Liver (tissue), 9 donors: Measurements from ENCODE around the gene PTK7. TPM values are rescaled to one million over a fixed set of nuclear protein-coding genes. Genes with fewer than 3 reads are reported as not detected.

ENCODE experiments used
- DNase-seq: peaks from one replicate; pipeline ENCODE4 v3.0.0-alpha.2; 2017; ENCODE audit warnings: low spot score
- H3K27ac ChIP-seq, 2 donors: one replicate each; pipeline ENCODE4 v1.7.0; 2013; ENCODE audit warnings: inconsistent platforms in 2 of 2, low read length in 2 of 2, control low read depth in 1 of 2, low read depth in 1 of 2, mild to moderate bottlenecking in 1 of 2
- H3K27me3 ChIP-seq, 4 donors: one replicate each; pipeline versions ENCODE4 v1.6.1 to v1.7.0; 2013; ENCODE audit warnings: low read length in 3 of 4, inconsistent platforms in 1 of 4, mild to moderate bottlenecking in 1 of 4, moderate library complexity in 1 of 4; ENCODE audit not compliant: control insufficient read depth in 4 of 4, insufficient read depth in 4 of 4
- H3K36me3 ChIP-seq, 4 donors: one replicate each; pipeline versions ENCODE4 v1.6.1 to v1.7.0; 2013; ENCODE audit warnings: low read length in 3 of 4, mild to moderate bottlenecking in 3 of 4, low read depth in 1 of 4, moderate library complexity in 1 of 4; ENCODE audit not compliant: control insufficient read depth in 4 of 4, insufficient read depth in 3 of 4
- H3K4me1 ChIP-seq, 4 donors: one replicate each; pipeline versions ENCODE4 v1.6.1 to v1.7.0; 2013; ENCODE audit warnings: low read length in 3 of 4, mild to moderate bottlenecking in 3 of 4, moderate library complexity in 1 of 4; ENCODE audit not compliant: control insufficient read depth in 4 of 4, insufficient read depth in 4 of 4
- H3K4me3 ChIP-seq, 3 donors: one replicate each; pipeline versions ENCODE4 v1.6.1 to v1.7.0; 2013; ENCODE audit warnings: low read length in 3 of 3, control low read depth in 1 of 3, low read depth in 1 of 3, mild to moderate bottlenecking in 1 of 3
- H3K9ac ChIP-seq, 2 donors: one replicate each; pipeline ENCODE4 v1.7.0; 2013; ENCODE audit warnings: low read length in 2 of 2, mild to moderate bottlenecking in 2 of 2, moderate library complexity in 2 of 2, control low read depth in 1 of 2, low read depth in 1 of 2
- H3K9me3 ChIP-seq, 4 donors: one replicate each; pipeline versions ENCODE4 v1.6.1 to v1.7.0; 2013; ENCODE audit warnings: low read length in 3 of 4; ENCODE audit not compliant: control insufficient read depth in 4 of 4
- EGR1 ChIP-seq, 2 donors: IDR thresholded peaks; 2 replicates each; pipeline ENCODE4 v1.6.1; 2016 to 2018; ENCODE audit warnings: antibody characterized with exemption in 2 of 2, low read depth in 2 of 2
- FOXA1 ChIP-seq: IDR thresholded peaks from 2 replicates; pipeline ENCODE4 v1.6.1; 2016; ENCODE audit warnings: antibody characterized with exemption
- FOXA2 ChIP-seq: IDR thresholded peaks from 2 replicates; pipeline ENCODE4 v1.6.1; 2016; ENCODE audit warnings: antibody characterized with exemption
- GABPA ChIP-seq, 2 donors: IDR thresholded peaks in 1 of 2; conservative IDR thresholded peaks in 1 of 2; 2 replicates each; pipeline ENCODE4 v1.6.1; 2016; ENCODE audit warnings: antibody characterized with exemption in 2 of 2, mild to moderate bottlenecking in 1 of 2, moderate library complexity in 1 of 2
- HNF4A ChIP-seq, 2 donors: conservative IDR thresholded peaks; 2 replicates each; pipeline ENCODE4 v1.6.1; 2016; ENCODE audit warnings: antibody characterized with exemption in 2 of 2, mild to moderate bottlenecking in 2 of 2
- HNF4G ChIP-seq: IDR thresholded peaks from 2 replicates; pipeline ENCODE4 v1.6.1; 2016; ENCODE audit warnings: antibody characterized with exemption
- JUND ChIP-seq, 2 donors: IDR thresholded peaks; 2 replicates each; pipeline ENCODE4 v1.6.1; 2016; ENCODE audit warnings: antibody characterized with exemption in 2 of 2
- MAX ChIP-seq: IDR thresholded peaks from 2 replicates; pipeline ENCODE4 v1.6.1; 2016; ENCODE audit warnings: antibody characterized with exemption
- NR2F2 ChIP-seq: IDR thresholded peaks from 2 replicates; pipeline ENCODE4 v1.6.1; 2016; ENCODE audit warnings: antibody characterized with exemption
- RAD21 ChIP-seq, 2 donors: IDR thresholded peaks; 2 replicates each; pipeline ENCODE4 v1.6.1; 2016; ENCODE audit warnings: antibody characterized with exemption in 2 of 2, mild to moderate bottlenecking in 2 of 2
- RXRA ChIP-seq, 2 donors: IDR thresholded peaks; 2 replicates each; pipeline ENCODE4 v1.6.1; 2017 to 2018; ENCODE audit warnings: antibody characterized with exemption in 2 of 2, mild to moderate bottlenecking in 1 of 2
- SP1 ChIP-seq: IDR thresholded peaks from 2 replicates; pipeline ENCODE4 v1.6.1; 2018; ENCODE audit warnings: antibody characterized with exemption, mild to moderate bottlenecking
- TAF1 ChIP-seq: conservative IDR thresholded peaks from 2 replicates; pipeline ENCODE4 v1.6.1; 2016; ENCODE audit warnings: antibody characterized with exemption, mild to moderate bottlenecking
- YY1 ChIP-seq: IDR thresholded peaks from 2 replicates; pipeline ENCODE4 v1.6.1; 2016; ENCODE audit warnings: antibody characterized with exemption, mild to moderate bottlenecking
- WGBS: extraction: QIAGEN DNeasy Blood & Tissue Kit; methylation state at CpG from one replicate; pipeline ENCODE4 v1.1.7; 2013; 5-methylcytosine and 5-hydroxymethylcytosine counted together
- polyA plus RNA-seq, 2 donors: library from polyadenylated mRNA; stranded (reverse) in 1 of 2; unstranded in 1 of 2; fragments of 200-250 nt in 1 of 2; fragments of >200 nt in 1 of 2; fragmentation: Nextera tagmentation in 1 of 2; extraction: Ambion mirVana in 1 of 2; gene quantifications; one replicate each; pipeline versions ENCODE4 v1.2.1 to v1.2.3, GENCODE V29; 2013 to 2015
- total RNA-seq, 2 donors: library from RNA; depleted of rRNA; stranded (reverse); fragments of >200 nt; gene quantifications; one replicate each; pipeline ENCODE4 v1.2.3, GENCODE V29; 2014
- TF ChIP-seq, protein P1 (sequence below): IDR thresholded peaks from 2 replicates; pipeline ENCODE4 v1.6.1; 2016; ENCODE audit warnings: antibody characterized with exemption
- TF ChIP-seq, protein P2 (sequence below): IDR thresholded peaks from 2 replicates; pipeline ENCODE4 v1.6.1; 2016; ENCODE audit warnings: antibody characterized with exemption, mild to moderate bottlenecking
- TF ChIP-seq, protein P3 (sequence below): fragments of 150-350 bp; IDR thresholded peaks from 2 replicates; pipeline ENCODE4 v1.5.1; 2017; ENCODE audit warnings: improper control_type of control experiment, low read depth, low read length; ENCODE audit not compliant: missing input control
- donor health status: healthy.
- donor health status: healthy.
- donor health status: healthy.
- donor health status: healthy.
- donor health status: healthy.

PTK7 gene
- total RNA-seq (10 to 100 TPM in 1 of 2 donors, 1 to 10 TPM in 1; 1.8 to 10.5 TPM), polyA plus RNA-seq (under 1 TPM; 0.67 to 0.76 TPM)

- WGBS: 6% methylated on average over 60 of the region's 60 CpGs
- H3K27me3 ChIP-seq: no peaks in the 10 kb centered on the region
- H3K36me3 ChIP-seq: peaks cover 8 to 32% (median 30%) of the 10 kb centered on the region in 4 donors
- TF ChIP-seq MAX: no peak
- no peak for TF ChIP-seq FOXA1
- TF ChIP-seq FOXA2: no peak
- TF ChIP-seq GABPA (IDR thresholded peaks at IDR 0.05 in 1 of 2, conservative IDR thresholded peaks at IDR 0.05 in 1 of 2): no peak
- TF ChIP-seq HNF4G: no peak
- TF ChIP-seq, protein P1, sequence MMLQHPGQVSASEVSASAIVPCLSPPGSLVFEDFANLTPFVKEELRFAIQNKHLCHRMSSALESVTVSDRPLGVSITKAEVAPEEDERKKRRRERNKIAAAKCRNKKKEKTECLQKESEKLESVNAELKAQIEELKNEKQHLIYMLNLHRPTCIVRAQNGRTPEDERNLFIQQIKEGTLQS: no peak
- no peak for TF ChIP-seq JUND (IDR thresholded peaks at IDR 0.05)
- no peak for TF ChIP-seq EGR1 (IDR thresholded peaks at IDR 0.05; ENCODE audit: low read depth in 2 of 2)
- TF ChIP-seq, protein P2, sequence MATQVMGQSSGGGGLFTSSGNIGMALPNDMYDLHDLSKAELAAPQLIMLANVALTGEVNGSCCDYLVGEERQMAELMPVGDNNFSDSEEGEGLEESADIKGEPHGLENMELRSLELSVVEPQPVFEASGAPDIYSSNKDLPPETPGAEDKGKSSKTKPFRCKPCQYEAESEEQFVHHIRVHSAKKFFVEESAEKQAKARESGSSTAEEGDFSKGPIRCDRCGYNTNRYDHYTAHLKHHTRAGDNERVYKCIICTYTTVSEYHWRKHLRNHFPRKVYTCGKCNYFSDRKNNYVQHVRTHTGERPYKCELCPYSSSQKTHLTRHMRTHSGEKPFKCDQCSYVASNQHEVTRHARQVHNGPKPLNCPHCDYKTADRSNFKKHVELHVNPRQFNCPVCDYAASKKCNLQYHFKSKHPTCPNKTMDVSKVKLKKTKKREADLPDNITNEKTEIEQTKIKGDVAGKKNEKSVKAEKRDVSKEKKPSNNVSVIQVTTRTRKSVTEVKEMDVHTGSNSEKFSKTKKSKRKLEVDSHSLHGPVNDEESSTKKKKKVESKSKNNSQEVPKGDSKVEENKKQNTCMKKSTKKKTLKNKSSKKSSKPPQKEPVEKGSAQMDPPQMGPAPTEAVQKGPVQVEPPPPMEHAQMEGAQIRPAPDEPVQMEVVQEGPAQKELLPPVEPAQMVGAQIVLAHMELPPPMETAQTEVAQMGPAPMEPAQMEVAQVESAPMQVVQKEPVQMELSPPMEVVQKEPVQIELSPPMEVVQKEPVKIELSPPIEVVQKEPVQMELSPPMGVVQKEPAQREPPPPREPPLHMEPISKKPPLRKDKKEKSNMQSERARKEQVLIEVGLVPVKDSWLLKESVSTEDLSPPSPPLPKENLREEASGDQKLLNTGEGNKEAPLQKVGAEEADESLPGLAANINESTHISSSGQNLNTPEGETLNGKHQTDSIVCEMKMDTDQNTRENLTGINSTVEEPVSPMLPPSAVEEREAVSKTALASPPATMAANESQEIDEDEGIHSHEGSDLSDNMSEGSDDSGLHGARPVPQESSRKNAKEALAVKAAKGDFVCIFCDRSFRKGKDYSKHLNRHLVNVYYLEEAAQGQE: no peak
- no peak for TF ChIP-seq RAD21 (IDR thresholded peaks at IDR 0.05)
- TF ChIP-seq HNF4A (conservative IDR thresholded peaks at IDR 0.05): no peak
- TF ChIP-seq YY1: no peak
- TF ChIP-seq, protein P3, sequence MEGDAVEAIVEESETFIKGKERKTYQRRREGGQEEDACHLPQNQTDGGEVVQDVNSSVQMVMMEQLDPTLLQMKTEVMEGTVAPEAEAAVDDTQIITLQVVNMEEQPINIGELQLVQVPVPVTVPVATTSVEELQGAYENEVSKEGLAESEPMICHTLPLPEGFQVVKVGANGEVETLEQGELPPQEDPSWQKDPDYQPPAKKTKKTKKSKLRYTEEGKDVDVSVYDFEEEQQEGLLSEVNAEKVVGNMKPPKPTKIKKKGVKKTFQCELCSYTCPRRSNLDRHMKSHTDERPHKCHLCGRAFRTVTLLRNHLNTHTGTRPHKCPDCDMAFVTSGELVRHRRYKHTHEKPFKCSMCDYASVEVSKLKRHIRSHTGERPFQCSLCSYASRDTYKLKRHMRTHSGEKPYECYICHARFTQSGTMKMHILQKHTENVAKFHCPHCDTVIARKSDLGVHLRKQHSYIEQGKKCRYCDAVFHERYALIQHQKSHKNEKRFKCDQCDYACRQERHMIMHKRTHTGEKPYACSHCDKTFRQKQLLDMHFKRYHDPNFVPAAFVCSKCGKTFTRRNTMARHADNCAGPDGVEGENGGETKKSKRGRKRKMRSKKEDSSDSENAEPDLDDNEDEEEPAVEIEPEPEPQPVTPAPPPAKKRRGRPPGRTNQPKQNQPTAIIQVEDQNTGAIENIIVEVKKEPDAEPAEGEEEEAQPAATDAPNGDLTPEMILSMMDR: no peak
- no peak for TF ChIP-seq NR2F2
- no peak within 1 kb of the TSS for H3K27ac ChIP-seq
- peak within 1 kb of the TSS in 2 of 3 donors; percentile 39 to 51 for H3K4me3 ChIP-seq
- no peaks in the 10 kb centered on the region for H3K9me3 ChIP-seq
- peaks cover 4 to 16% (median 7%) of the 10 kb centered on the region in 4 donors for H3K4me1 ChIP-seq
- no peak within 1 kb of the TSS for H3K9ac ChIP-seq
- peak; percentile 71 for DNase-seq
Measured at GRCh38 chr6:43075670-43076463, at the start of gene PTK7. Gene PTK7, plus strand, starts transcription at chr6:43076314. Its CDS starts 175 bp downstream, at chr6:43076489.

- no peaks in the 10 kb centered on the region for H3K9me3 ChIP-seq
- H3K4me1 ChIP-seq: peaks cover 0 to 8% (median 3%) of the 10 kb centered on the region in 4 donors
- no peak overlapping the region for H3K9ac ChIP-seq
- no peak overlapping the region for H3K27ac ChIP-seq
- H3K27me3 ChIP-seq: no peaks in the 10 kb centered on the region
- DNase-seq: no peak
- 95% methylated on average over 5 of the region's 5 CpGs for WGBS
- peaks cover 12 to 50% (median 37%) of the 10 kb centered on the region in 4 donors for H3K36me3 ChIP-seq
- H3K4me3 ChIP-seq: no peak overlapping the region
- TF ChIP-seq HNF4A (conservative IDR thresholded peaks at IDR 0.05): no peak
- no peak for TF ChIP-seq FOXA1
- TF ChIP-seq JUND (IDR thresholded peaks at IDR 0.05): no peak
- TF ChIP-seq, protein P3: no peak
- TF ChIP-seq EGR1 (IDR thresholded peaks at IDR 0.05; ENCODE audit: low read depth in 2 of 2): no peak
- no peak for TF ChIP-seq GABPA (IDR thresholded peaks at IDR 0.05 in 1 of 2, conservative IDR thresholded peaks at IDR 0.05 in 1 of 2)
- no peak for TF ChIP-seq MAX
- TF ChIP-seq FOXA2: no peak
- no peak for TF ChIP-seq TAF1
- no peak for TF ChIP-seq SP1
- TF ChIP-seq NR2F2: no peak
- TF ChIP-seq, protein P1: no peak
- no peak for TF ChIP-seq RXRA (IDR thresholded peaks at IDR 0.05)
- TF ChIP-seq YY1: no peak
Measured at GRCh38 chr6:43026365-43026764, 49.7 kb upstream of the PTK7 start.
